Measurements from ENCODE around the gene HS6ST1.

The HS6ST1 gene

GRCh38 chr2:128348701-128349100 is 30.0 kb upstream of the HS6ST1 start:
- DNase-seq (ENCODE audit: low read depth): no peak

GRCh38 chr2:128347701-128348539 is 29.3 kb upstream of the HS6ST1 start:
- no peak for DNase-seq (ENCODE audit: low read depth)

DNA sequence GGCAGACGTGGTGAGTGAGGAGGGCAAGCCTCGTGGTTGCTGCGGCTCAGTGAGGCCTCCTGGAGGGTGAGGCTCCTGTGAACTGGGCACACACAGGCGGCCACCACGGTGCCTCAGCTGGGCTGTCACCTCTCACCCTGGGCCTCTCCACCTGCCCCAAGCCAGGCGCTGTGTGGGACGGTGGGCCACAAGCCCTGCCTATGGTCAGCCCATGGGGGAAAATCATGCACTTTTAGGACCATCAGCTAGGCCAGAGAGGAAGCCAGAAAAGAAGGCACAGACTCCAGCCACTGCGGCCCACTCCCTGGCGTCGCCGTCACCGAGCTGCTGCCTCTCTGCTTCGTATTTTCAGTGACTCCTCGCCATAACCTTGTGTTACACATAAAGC is 28.5 kb upstream of the HS6ST1 start:
- no peak for DNase-seq (ENCODE audit: low read depth)

GRCh38 chr2:128346291-128347170 is 27.9 kb upstream of the HS6ST1 start:
- no peak for DNase-seq (ENCODE audit: low read depth)

- DNase-seq (ENCODE audit: low read depth): no peak
Observed at GRCh38 chr2:128345436-128346165, 26.9 kb upstream of the HS6ST1 start.

DNA sequence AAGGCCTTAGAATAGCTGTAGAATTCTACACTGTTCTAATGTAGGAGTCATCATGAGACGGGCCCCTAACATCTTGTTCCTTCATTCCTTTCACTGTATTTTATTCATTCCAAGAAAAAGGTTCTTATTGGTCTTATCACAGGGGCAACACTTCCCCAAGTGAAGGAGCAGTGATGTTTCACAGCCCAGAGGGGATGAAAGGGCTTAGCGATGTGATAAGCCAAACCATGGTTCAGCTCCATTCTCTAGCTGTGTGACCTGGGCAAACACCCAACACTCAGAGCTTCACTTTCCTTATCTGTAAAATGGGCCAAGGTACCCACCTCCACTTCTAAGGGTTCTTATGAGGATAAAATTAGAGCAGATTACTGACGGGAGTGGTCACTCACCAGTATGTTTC is 25.4 kb upstream of the HS6ST1 start:
- DNase-seq (ENCODE audit: low read depth): no peak

DNA sequence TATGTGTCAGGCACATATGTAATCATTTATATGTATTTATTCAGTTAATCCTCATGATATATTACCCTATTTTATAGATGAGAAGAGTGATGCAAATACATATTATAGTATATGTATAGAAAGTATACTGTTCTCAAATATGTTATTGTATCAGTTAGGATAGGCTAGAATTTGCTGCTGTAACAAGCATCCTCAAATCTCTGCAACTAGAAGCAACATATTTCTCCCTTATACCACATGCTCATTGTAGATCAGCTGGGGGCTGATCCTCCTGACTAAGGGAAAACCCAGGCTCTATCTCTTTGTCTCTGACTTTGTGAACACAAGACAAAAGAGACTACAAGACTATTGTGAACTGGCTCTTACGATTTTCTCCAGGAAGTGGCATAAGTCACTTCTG is 24.8 kb upstream of the HS6ST1 start:
- DNase-seq (ENCODE audit: low read depth): no peak

- DNase-seq (ENCODE audit: low read depth): no peak
Observed at GRCh38 chr2:128342550-128342949, 23.9 kb upstream of the HS6ST1 start.

GRCh38 chr2:128341621-128342020 is 23.0 kb upstream of the HS6ST1 start:
- DNase-seq (ENCODE audit: low read depth): no peak

DNA sequence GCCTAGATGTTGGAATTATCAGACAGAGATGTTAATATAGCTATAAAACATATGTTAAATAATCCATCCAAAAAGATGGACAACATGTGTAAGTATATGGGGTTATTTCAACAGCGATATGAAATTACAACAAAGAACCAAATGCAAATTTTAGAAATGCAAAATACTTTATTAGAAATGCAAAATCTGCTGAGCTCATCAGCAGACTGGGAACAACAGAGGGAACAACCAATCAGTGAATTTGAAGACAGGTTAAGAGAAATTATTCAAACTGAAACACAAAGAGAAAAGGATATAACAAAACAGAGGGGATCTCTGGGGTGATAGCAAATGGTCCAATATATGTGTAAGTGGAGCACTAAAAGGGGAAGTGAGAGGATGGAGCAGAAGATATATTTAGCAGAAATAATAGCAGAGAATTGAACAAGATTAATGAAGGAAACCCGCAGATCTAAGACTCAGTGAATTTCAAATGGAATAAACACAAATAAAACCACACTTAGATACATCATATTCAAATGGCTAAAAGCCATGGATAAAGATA is 13.5 kb upstream of the HS6ST1 start:
- no peak for DNase-seq (ENCODE audit: low read depth)

- no peak for DNase-seq (ENCODE audit: low read depth)
Observed at GRCh38 chr2:128330583-128330982, 11.9 kb upstream of the HS6ST1 start.

DNA sequence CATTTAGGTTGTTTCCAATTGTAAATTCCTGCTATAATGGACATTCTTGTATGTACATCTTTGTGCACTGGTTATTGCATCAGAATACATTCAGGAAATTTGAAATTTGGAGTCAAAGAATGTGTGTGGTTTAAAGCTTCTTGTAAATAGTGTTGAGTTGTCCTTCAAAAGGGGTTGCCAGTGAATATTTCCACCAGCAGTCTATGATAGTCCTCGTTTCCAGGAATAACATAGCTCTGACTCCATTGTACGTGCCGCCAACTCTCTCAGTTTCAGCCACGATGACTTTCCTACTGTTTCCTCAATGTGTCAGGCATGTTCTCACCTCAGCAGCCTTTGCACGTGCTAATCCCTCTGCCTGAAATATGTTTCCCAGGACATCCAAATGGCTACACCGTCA is 10.9 kb upstream of the HS6ST1 start:
- DNase-seq (ENCODE audit: low read depth): no peak

DNA sequence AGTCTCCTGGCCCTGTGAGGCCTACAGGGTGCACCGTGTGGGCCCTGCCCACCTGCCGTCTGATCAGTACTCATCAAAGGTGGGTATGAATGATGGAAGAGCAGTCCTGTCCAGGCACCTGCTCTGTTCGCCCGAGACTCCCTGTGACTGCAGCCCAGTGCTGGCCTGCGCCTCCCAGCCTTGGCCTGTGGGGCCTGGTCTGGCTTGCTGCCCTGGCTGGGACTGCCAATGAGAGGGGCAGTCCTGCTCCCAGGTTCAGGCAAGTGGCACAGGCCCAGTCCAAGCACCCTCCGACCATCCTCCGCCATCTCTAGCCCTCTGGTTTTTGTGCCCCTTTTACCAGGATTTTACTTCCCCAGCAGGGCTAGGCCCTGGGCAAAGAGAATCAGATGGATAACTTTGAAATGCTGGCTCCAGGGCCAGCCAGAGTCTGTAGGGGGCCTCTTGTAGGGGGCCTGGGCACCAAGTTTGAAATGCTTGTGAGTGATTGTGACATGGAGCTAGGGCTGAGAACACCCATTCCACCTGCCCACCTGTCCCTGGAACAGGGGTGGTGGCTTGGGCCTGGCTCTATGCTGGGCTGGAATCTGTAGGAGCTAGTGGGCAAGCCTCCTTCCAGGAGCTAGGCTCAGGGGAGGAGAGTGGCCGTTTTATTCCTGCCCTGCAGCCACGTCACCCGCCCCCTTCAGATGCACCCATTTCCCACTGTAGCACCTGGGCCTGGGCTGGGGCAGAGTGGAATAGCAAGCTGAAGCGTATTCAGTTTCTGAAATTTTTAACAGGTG is 8.7 kb upstream of the HS6ST1 start:
- no peak for DNase-seq (ENCODE audit: low read depth)

DNA sequence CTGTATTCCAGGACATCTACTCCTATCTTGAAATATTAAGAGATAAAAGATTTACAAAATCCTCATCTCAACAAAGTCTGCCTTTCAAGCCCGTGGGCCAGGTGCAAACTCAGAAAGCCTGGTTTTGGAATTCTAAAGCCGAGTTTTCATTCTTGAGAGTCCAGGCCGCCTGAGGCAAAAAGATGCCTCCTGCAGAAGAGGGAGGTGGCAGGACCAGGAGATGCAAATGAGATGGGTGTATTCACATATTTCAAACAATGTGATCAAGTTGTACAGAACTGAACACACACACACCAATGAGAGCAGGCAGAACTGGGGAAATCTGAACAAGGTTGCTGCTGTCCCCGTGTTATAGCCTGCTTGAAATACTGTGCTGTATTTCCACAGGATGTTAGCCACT is 7.7 kb upstream of the HS6ST1 start:
- DNase-seq (ENCODE audit: low read depth): no peak

- no peak for DNase-seq (ENCODE audit: low read depth)
Observed at GRCh38 chr2:128325611-128326181, 7.0 kb upstream of the HS6ST1 start.

DNA sequence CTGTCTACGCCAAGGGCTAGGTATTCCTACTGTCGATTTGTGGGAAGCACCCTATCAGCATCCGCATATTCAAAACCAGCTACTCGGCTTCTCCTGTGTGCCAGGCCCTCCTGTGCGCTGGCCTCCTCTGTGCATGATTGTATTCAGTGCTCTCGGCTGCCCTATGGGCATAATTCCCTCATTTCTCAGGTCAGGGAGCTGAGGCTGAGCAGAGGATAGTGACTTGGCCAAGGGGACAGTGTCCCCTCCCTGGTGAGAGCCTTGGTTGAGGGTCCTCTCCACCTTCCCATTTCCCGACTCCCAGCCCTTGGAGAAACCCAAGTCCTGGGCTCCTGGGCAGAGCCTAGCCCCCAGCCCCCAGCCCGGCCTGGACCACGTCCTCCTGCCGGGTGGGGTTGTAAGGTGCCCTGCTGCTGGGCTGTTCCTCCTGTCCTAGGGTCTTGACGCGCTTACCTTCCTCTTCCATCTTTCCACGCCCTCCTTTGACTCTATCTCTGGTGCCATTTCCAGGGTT is 6.3 kb upstream of the HS6ST1 start:
- DNase-seq (ENCODE audit: low read depth): no peak

DNA sequence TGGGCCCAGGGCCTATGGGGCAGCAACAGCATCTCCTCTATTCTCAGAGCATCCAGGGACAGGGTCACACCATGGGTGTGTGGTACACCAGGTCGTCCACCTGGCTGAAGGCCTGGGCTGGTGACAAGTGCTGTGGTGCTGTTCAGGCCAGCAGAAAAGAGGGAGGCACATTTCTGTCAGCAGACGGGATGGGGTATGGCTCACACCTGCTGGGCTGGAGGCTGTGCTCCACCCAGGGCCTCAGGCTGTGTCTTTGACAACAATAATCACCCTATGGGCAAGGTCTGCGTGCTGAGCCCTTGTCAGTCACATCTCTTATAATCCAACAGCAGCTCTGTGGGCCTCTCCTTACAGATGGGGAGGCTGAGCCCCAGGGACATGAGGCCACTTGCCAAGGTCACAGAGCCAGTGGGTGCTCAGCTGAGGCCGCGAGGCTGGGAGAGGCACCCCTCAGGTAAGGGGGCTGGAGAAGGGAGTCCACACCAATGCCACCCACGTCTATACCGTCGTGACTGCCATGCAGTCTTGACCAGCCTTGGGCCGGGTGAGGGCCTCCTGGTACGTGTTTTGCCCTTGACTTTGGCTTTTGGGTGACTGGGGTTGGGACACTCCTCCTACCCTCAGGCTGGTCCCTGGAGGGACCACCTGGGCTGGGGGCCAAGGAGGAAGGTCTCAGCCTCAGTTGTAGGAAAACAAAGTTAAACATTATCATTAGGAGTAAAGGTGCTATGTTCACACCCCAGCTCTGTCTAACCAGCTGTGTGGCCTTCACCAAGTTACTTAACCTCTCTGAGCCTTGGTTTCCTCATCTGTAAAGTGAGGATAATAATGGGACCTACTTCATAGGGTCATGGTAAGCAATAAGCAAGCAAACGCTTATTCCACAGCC is 5.6 kb upstream of the HS6ST1 start:
- no peak for DNase-seq (ENCODE audit: low read depth)

- DNase-seq (ENCODE audit: low read depth): no peak
Observed at GRCh38 chr2:128323555-128323931, 4.9 kb upstream of the HS6ST1 start.

GRCh38 chr2:128322715-128323554 is 4.3 kb upstream of the HS6ST1 start:
- no peak for DNase-seq (ENCODE audit: low read depth)
